ENCODE results near the gene MIXL1. TPM values are rescaled to one million over a fixed set of nuclear protein-coding genes. Genes with fewer than 3 reads are reported as not detected.

MIXL1 gene
- total and polyA plus RNA-seq, 2 experiments from 2014 or later, result not detected

- H3K9ac ChIP-seq, result no peak overlapping the region
- no peaks in the 10 kb centered on the region for H3K9me2 ChIP-seq (ENCODE audit: insufficient read depth)
- no peaks in the 10 kb centered on the region for H3K36me3 ChIP-seq (ENCODE audit: low read depth)
- H3K4me1 ChIP-seq (ENCODE audit: insufficient read depth), result no peaks in the 10 kb centered on the region
- H3K27me3 ChIP-seq (replicated peaks; ENCODE audit: insufficient read depth), result peaks cover 11% of the 10 kb centered on the region
- TF ChIP-seq EZH2phosphoT487 (IDR thresholded peaks at IDR 0.05; ENCODE audit: insufficient read depth, low read depth), result no peak
- no peak for TF ChIP-seq EZH2 (IDR thresholded peaks at IDR 0.05; ENCODE audit: insufficient read depth, poor library complexity, severe bottlenecking)
- in situ Hi-C loops (cut with MboI), result no loop called here
- 2 to 5% methylated on average over 25 to 55 of the region's 55 CpGs for WGBS, 2 experiments (ENCODE audit: low coverage in 1 of 2, low lambda C conversion rate in 2 of 2, missing lambda C conversion rate in 2 of 2)
- peak overlapping the region; percentile 76 for H2AFZ ChIP-seq
- peak; percentile 34 for DNase-seq
- H3K4me2 ChIP-seq (ENCODE audit: unreplicated experiment), result peak overlapping the region; percentile 78
- no peaks in the 10 kb centered on the region for H3K9me3 ChIP-seq (ENCODE audit: low read depth)
- no peaks in the 10 kb centered on the region for H3K79me2 ChIP-seq (ENCODE audit: insufficient read depth)
- no peak overlapping the region for H3K27ac ChIP-seq
- no peaks in the 10 kb centered on the region for H4K20me1 ChIP-seq (ENCODE audit: insufficient read depth)
- H3K4me3 ChIP-seq, result peak overlapping the region; percentile 63
- H3F3A ChIP-seq (ENCODE audit: insufficient read depth), result no peaks in the 10 kb centered on the region
Measured at GRCh38 chr1:226223786-226224244, 351 bp downstream of the MIXL1 start.

GRCh38 chr1:226226601-226227000, 3.1 kb downstream of the MIXL1 start:
- WGBS, 2 experiments (ENCODE audit: low coverage in 1 of 2, low lambda C conversion rate in 2 of 2, missing lambda C conversion rate in 2 of 2), result 91 to 98% methylated on average over 3 of the region's 3 CpGs
- in situ Hi-C loops (cut with MboI), result no loop called here
- TF ChIP-seq EZH2 (IDR thresholded peaks at IDR 0.05; ENCODE audit: insufficient read depth, poor library complexity, severe bottlenecking) (no peak), EZH2phosphoT487 (IDR thresholded peaks at IDR 0.05; ENCODE audit: insufficient read depth, low read depth) (no peak)
- Histone ChIP-seq H3K9ac (no peak overlapping the region), H3K27me3 (replicated peaks; ENCODE audit: insufficient read depth) (peaks cover 11% of the 10 kb centered on the region), H2AFZ (no peak overlapping the region), H3K79me2 (ENCODE audit: insufficient read depth) (no peaks in the 10 kb centered on the region), H3K4me2 (ENCODE audit: unreplicated experiment) (no peak overlapping the region), H3K27ac (no peak overlapping the region), H3F3A (ENCODE audit: insufficient read depth) (no peaks in the 10 kb centered on the region), H3K36me3 (ENCODE audit: low read depth) (no peaks in the 10 kb centered on the region), H3K4me3 (no peak overlapping the region), H4K20me1 (ENCODE audit: insufficient read depth) (no peaks in the 10 kb centered on the region), H3K9me3 (ENCODE audit: low read depth) (no peaks in the 10 kb centered on the region), H3K4me1 (ENCODE audit: insufficient read depth) (no peaks in the 10 kb centered on the region), H3K9me2 (ENCODE audit: insufficient read depth) (no peaks in the 10 kb centered on the region)
- no peak for DNase-seq

GRCh38 chr1:226233293-226233692, 9.8 kb downstream of the MIXL1 start:
- DNase-seq, result no peak
- Histone ChIP-seq H3F3A (ENCODE audit: insufficient read depth) (no peaks in the 10 kb centered on the region), H2AFZ (no peak overlapping the region), H3K4me2 (ENCODE audit: unreplicated experiment) (no peak overlapping the region), H3K4me1 (ENCODE audit: insufficient read depth) (no peaks in the 10 kb centered on the region), H3K9me2 (ENCODE audit: insufficient read depth) (no peaks in the 10 kb centered on the region), H3K9me3 (ENCODE audit: low read depth) (no peaks in the 10 kb centered on the region), H3K79me2 (ENCODE audit: insufficient read depth) (no peaks in the 10 kb centered on the region), H3K4me3 (no peak overlapping the region), H3K27me3 (replicated peaks; ENCODE audit: insufficient read depth) (no peaks in the 10 kb centered on the region), H3K27ac (no peak overlapping the region), H3K9ac (no peak overlapping the region), H4K20me1 (ENCODE audit: insufficient read depth) (no peaks in the 10 kb centered on the region), H3K36me3 (ENCODE audit: low read depth) (no peaks in the 10 kb centered on the region)
- in situ Hi-C loops (cut with MboI), result no loop called here
- WGBS, 2 experiments (ENCODE audit: low coverage in 1 of 2, low lambda C conversion rate in 2 of 2, missing lambda C conversion rate in 2 of 2), result 91 to 92% methylated on average over 6 of the region's 6 CpGs
- no peak for TF ChIP-seq EZH2phosphoT487 (IDR thresholded peaks at IDR 0.05; ENCODE audit: insufficient read depth, low read depth)

- no peaks in the 10 kb centered on the region for H3K79me2 ChIP-seq (ENCODE audit: insufficient read depth)
- H3K4me1 ChIP-seq (ENCODE audit: insufficient read depth), result no peaks in the 10 kb centered on the region
- H3K4me3 ChIP-seq, result no peak overlapping the region
- H3K27ac ChIP-seq, result no peak overlapping the region
- no peak overlapping the region for H3K9ac ChIP-seq
- no peak overlapping the region for H3K4me2 ChIP-seq (ENCODE audit: unreplicated experiment)
- no peaks in the 10 kb centered on the region for H4K20me1 ChIP-seq (ENCODE audit: insufficient read depth)
- H3K9me2 ChIP-seq (ENCODE audit: insufficient read depth), result no peaks in the 10 kb centered on the region
- no peak overlapping the region for H2AFZ ChIP-seq
- no peak for DNase-seq
- 83% methylated on average over 3 of the region's 3 CpGs for WGBS, 2 experiments (ENCODE audit: low coverage in 1 of 2, low lambda C conversion rate in 2 of 2, missing lambda C conversion rate in 2 of 2)
- no peak for TF ChIP-seq EZH2phosphoT487 (IDR thresholded peaks at IDR 0.05; ENCODE audit: insufficient read depth, low read depth)
- no peak for TF ChIP-seq EZH2 (IDR thresholded peaks at IDR 0.05; ENCODE audit: insufficient read depth, poor library complexity, severe bottlenecking)
- no peaks in the 10 kb centered on the region for H3K27me3 ChIP-seq (replicated peaks; ENCODE audit: insufficient read depth)
- no peaks in the 10 kb centered on the region for H3K36me3 ChIP-seq (ENCODE audit: low read depth)
- H3K9me3 ChIP-seq (ENCODE audit: low read depth), result no peaks in the 10 kb centered on the region
- H3F3A ChIP-seq (ENCODE audit: insufficient read depth), result no peaks in the 10 kb centered on the region
- in situ Hi-C loops (cut with MboI), result no loop called here
Measured at GRCh38 chr1:226233806-226234205, 10.3 kb downstream of the MIXL1 start.

- Histone ChIP-seq H3K4me2 (ENCODE audit: unreplicated experiment) (no peak overlapping the region), H3K4me1 (ENCODE audit: insufficient read depth) (no peaks in the 10 kb centered on the region), H4K20me1 (ENCODE audit: insufficient read depth) (no peaks in the 10 kb centered on the region), H3K4me3 (no peak overlapping the region), H3K9me3 (ENCODE audit: low read depth) (no peaks in the 10 kb centered on the region), H3K9ac (no peak overlapping the region), H3K9me2 (ENCODE audit: insufficient read depth) (no peaks in the 10 kb centered on the region), H3K79me2 (ENCODE audit: insufficient read depth) (no peaks in the 10 kb centered on the region), H3F3A (ENCODE audit: insufficient read depth) (no peaks in the 10 kb centered on the region), H2AFZ (no peak overlapping the region), H3K36me3 (ENCODE audit: low read depth) (no peaks in the 10 kb centered on the region), H3K27ac (no peak overlapping the region), H3K27me3 (replicated peaks; ENCODE audit: insufficient read depth) (no peaks in the 10 kb centered on the region)
- in situ Hi-C loops (cut with MboI), result no loop called here
- 100% methylated on average over 1 of the region's 1 CpG for WGBS, 2 experiments (ENCODE audit: low coverage in 1 of 2, low lambda C conversion rate in 2 of 2, missing lambda C conversion rate in 2 of 2)
- TF ChIP-seq EZH2phosphoT487 (IDR thresholded peaks at IDR 0.05; ENCODE audit: insufficient read depth, low read depth) (no peak), EZH2 (IDR thresholded peaks at IDR 0.05; ENCODE audit: insufficient read depth, poor library complexity, severe bottlenecking) (no peak)
- no peak for DNase-seq
Measured at GRCh38 chr1:226236826-226237225, 13.4 kb downstream of the MIXL1 start.
